Omental fat pad (tissue), 4 donors: ENCODE data around the gene ZSWIM6. TPM values are rescaled to one million over a fixed set of nuclear protein-coding genes. Genes with fewer than 3 reads are reported as not detected.

Experiments
- ATAC-seq: fragments of 150-250 bp; one replicate; pipeline ENCODE4 v1.9.1; 2016; ENCODE audit warnings: mild to moderate bottlenecking, moderate library complexity; ENCODE audit not compliant: low FRiP score
- DNase-seq: peaks from one replicate; pipeline ENCODE4 v3.0.0-alpha.2; 2019; ENCODE audit warnings: low spot score
- total RNA-seq, 4 donors: library from RNA; depleted of rRNA; stranded (reverse); fragments of >200 nt; gene quantifications; one replicate each; pipeline ENCODE4 v1.1.0, GENCODE V29; 2016
- TF ChIP-seq, protein P1 (sequence below), 3 donors: fragments of 450-650 bp; IDR thresholded peaks; one replicate each; pipeline ENCODE4 v1.5.1; 2016 to 2017; ENCODE audit warnings: antibody characterized with exemption in 3 of 3, mild to moderate bottlenecking in 3 of 3, moderate library complexity in 2 of 3

Gene ZSWIM6
- total RNA-seq, 4 donors from 2014 or later: 9.7 to 31.1 (median 18.6) TPM

- TF ChIP-seq, protein P1, sequence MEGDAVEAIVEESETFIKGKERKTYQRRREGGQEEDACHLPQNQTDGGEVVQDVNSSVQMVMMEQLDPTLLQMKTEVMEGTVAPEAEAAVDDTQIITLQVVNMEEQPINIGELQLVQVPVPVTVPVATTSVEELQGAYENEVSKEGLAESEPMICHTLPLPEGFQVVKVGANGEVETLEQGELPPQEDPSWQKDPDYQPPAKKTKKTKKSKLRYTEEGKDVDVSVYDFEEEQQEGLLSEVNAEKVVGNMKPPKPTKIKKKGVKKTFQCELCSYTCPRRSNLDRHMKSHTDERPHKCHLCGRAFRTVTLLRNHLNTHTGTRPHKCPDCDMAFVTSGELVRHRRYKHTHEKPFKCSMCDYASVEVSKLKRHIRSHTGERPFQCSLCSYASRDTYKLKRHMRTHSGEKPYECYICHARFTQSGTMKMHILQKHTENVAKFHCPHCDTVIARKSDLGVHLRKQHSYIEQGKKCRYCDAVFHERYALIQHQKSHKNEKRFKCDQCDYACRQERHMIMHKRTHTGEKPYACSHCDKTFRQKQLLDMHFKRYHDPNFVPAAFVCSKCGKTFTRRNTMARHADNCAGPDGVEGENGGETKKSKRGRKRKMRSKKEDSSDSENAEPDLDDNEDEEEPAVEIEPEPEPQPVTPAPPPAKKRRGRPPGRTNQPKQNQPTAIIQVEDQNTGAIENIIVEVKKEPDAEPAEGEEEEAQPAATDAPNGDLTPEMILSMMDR (IDR thresholded peaks at IDR 0.05): no peak
- DNase-seq: no peak
- ATAC-seq: no peak
Measured at GRCh38 chr5:61582205-61582820, 250.3 kb downstream of the ZSWIM6 start.

DNA sequence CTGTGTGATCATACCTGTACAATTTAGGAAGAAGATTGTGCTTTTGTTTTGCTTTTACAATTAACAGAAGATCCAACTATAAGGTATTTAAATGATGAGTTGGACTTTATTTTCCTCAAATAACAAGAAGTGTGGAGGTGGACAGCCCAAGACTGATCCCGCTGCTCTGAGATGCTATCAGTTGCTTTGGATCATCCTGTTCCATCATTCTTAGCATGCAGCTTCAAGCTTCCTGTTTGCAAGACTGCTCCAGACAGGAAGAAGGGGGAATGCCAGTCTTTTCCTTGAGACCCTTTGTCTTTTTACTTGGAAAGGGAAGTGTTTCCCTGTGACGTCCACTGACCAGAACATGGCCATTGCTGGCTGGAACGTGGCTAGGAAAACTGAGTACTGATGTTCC is 250.8 kb downstream of the ZSWIM6 start:
- DNase-seq (no peak), ATAC-seq (no peak)
- TF ChIP-seq, protein P1 (IDR thresholded peaks at IDR 0.05): no peak

DNA sequence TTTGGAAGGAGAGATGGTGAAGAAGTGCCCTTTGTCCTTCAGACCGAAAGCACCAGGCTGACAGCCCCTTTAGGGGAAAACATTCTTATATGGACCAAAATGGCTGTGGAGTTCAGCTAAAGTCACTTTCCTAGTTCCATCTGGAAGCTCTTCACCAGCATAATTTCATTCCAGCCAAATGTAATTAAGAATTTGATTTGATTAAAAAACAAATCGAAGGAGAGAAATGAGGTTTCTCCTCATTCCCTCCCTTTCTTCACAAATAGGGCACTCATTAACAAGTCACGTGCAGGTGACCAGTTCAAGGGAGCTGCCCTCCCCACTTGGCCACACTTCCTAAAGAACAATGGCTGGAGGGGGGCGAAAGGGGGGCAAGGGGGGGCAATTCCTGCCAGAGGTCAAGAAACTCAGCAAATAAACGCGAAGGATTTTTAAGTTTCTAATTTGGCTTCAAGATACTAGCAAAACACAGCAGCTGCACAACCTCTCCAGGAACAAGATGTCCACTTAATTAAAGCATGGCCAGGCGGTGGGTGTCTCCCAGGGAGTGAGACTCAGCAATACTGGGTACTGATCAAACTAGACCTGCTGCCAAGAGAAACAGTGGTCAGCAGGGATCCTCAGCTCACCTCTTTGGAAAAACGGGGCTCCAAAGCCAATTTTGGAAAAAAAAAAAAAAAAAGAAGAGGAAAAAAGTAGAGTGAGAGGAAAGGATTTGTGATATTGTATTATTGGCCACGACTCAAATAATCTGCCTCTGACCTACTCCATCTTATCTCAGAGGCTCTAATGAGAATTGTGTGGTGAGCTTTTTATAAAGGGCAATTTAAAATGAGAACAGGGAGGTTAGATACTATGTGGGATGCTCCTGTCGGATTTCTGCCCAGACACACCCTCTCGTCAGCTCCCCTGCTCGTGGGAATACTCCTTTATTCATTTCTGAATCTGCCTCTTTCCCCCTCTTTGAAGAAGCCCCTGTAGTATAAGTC is 254.3 kb downstream of the ZSWIM6 start:
- TF ChIP-seq, protein P1 (IDR thresholded peaks at IDR 0.05): no peak
- DNase-seq (no peak), ATAC-seq (peak; percentile 46)

GRCh38 chr5:61587125-61587524 is 255.1 kb downstream of the ZSWIM6 start:
- TF ChIP-seq, protein P1 (IDR thresholded peaks at IDR 0.05): no peak
- ATAC-seq (peak; percentile 62), DNase-seq (no peak)

DNA sequence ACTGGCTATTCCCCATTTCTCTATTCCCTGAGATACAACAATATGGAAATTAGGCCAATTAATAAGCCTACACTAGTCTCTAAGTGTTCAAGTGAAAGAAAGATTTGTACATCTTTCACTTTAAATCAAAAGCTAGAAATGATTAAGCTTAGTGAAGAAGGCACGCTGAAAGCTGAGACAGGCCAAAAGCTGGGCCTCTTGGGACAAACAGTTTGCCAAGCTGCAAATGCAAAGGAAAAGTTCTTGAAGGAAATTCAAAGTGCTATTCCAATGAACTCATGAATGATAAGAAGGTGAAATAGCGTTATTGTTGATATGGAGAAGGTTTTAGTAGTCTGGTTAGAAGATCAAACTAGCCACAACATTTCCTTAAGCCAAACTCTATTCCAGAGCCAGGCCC is 256.2 kb downstream of the ZSWIM6 start:
- TF ChIP-seq, protein P1 (IDR thresholded peaks at IDR 0.05): no peak
- ATAC-seq (no peak), DNase-seq (no peak)

DNA sequence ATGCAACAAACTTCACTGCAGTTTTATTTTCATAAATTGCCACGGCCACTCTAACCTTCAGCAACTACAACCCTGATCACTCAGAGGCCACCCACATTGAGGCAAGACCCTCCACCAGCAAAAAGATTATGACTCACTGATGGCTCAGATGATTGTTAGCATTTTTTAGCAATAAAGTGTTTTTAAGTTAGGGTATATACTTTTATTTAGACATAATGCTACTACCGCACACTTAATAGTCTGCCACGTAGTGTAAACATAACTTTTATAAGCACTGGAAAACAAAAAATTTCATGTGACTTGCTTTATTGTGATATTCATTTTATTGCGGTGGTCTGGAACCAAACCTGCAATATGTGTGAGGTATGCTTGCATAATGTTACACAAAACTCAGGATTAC is 257.9 kb downstream of the ZSWIM6 start:
- ATAC-seq: no peak
- no peak for DNase-seq
- TF ChIP-seq, protein P1 (IDR thresholded peaks at IDR 0.05): no peak
